GM10266 (cell line): Measurements from ENCODE around the gene LRRC4.

Experiments used
- DNase-seq: peaks from one replicate; pipeline ENCODE4 v3.0.0; 2012; ENCODE audit errors: extremely low spot score
- TF ChIP-seq, protein P1 (sequence below): IDR thresholded peaks from 2 replicates; pipeline ENCODE4 v1.5.1; 2012; ENCODE audit warnings: mild to moderate bottlenecking, low read depth; ENCODE audit not compliant: control insufficient read depth, insufficient read depth; ENCODE audit errors: missing control alignments

The LRRC4 gene

DNA sequence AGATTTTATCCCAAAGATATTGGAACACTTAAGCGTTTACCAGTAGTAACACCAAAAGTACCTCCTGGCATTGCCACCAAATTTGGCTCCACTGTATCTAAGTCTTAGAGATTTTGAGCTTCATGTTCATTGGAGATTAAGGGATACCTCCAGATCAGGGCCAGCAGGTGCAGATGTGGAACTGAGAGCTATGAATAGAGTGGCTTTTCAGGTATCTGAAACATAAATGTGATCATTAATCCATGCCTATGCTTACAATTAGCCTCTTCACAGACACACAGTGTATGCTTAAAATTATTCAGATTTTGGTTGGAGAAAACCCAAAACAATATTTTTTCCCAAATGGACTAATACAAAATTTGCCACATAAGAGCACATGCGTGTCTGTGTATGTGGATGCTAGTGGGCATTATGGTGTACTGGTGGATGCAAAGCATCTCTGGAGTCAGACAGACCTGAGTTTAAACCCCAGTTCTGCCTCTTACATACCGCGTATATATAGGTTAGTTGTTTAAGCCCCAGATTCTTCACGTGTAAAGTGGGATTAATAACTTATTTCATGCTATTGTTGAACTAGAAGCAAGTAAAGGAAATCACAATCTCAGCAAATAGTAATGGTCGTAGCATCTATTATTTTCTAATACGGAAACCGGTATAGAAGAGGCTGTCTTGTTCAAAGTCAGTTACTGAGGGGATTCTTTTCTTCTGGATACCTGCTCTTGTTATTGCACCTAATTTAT is 6.8 kb upstream of the LRRC4 start:
- TF ChIP-seq, protein P1, sequence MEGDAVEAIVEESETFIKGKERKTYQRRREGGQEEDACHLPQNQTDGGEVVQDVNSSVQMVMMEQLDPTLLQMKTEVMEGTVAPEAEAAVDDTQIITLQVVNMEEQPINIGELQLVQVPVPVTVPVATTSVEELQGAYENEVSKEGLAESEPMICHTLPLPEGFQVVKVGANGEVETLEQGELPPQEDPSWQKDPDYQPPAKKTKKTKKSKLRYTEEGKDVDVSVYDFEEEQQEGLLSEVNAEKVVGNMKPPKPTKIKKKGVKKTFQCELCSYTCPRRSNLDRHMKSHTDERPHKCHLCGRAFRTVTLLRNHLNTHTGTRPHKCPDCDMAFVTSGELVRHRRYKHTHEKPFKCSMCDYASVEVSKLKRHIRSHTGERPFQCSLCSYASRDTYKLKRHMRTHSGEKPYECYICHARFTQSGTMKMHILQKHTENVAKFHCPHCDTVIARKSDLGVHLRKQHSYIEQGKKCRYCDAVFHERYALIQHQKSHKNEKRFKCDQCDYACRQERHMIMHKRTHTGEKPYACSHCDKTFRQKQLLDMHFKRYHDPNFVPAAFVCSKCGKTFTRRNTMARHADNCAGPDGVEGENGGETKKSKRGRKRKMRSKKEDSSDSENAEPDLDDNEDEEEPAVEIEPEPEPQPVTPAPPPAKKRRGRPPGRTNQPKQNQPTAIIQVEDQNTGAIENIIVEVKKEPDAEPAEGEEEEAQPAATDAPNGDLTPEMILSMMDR = no peak
- no peak for DNase-seq

DNA sequence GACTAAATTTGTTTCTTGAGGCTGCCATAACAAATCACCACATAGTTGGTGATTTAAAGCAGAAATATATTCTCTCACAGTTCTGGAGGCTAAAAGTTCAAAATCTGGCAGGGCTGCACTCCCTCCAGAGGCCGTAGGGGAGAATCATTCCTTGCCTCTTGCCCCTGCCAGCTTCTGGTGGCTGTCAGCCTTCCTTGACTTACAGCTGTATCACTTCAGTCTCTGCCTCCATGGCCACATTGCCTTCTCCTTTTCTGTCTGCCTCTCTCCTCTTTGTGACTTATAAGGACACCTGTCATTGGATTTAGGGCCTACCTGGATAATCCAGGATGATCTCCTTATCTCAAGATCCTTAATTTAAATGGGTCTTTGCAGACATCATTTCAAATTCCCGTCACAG is 5.8 kb upstream of the LRRC4 start:
- TF ChIP-seq, protein P1 = no peak
- DNase-seq = no peak

DNA sequence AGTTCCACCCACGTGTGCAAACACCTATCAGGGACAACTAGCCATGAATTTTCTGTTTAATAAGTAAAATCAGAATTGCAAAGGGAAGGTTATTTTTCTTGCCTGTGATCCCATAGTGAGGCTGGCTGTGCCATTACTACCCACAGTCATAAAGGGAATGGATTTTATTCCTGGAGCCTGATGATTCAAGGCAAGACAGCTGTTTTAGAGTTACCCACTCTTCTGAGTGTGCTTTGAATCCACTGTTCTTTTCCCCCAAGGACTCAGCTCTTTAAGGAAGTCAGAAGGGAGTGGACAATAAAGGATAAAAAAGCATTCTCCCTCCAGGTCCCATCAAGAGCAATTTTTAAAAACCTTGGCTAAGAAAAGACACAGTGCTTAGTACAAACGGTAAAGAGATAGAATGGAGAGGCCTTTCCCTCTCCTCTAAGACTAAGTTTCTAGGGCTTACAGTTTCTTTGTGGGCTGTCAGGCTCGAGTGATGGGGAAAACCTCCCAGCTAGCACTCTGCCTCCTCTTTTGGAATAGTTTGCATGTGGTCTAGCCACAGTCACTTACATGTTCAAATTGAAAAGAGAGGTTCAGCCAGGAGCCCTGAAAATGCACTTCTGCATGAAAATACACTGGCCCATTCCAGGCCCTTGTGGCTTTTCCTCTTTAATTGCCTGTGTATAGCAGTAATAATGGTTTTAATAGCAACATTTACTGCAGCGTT is 5.1 kb upstream of the LRRC4 start:
- DNase-seq = peak; percentile 60
- TF ChIP-seq, protein P1 = no peak

DNA sequence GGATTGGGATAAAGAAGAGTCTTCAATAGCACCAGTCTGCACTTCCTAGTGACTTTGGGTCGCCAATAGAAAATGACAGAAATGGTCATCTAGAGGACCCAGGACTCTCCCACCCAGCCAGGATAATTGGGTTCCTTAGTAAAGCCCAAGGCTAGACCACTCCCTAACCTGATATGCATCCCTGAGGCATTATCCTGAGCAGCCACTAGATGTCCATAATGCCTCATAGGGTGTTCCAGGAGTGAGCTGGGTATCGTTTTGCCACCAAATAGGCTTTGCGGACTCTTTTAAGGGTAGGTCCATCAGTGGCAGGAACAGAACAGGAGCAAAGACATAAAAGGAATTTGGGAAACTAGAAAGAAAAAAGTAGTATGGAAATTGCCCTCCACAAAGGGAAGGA is 4.5 kb upstream of the LRRC4 start:
- DNase-seq = peak; percentile 26

DNA sequence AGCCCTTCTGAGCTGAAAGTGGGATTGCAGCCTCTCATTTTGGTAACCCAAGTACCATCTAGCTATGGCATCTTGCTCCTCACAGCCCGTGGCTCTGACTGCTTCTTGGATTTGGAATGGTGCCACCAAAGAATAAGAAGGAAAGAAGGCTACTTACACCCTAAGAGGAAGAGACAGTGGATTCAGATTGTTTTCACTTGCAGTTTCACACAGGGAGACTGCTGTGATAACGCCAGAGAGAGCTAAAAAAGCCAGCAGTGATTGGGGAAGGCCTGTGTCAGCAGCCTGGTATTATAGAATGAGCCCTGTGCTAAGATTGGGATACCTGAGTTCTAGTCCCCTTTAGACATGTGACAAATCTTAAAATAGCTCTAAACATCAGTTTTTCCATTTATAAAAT is 3.6 kb upstream of the LRRC4 start:
- no peak for DNase-seq
- TF ChIP-seq, protein P1 = no peak

More for the DNA sequence above, 4.5 kb upstream of the LRRC4 start:
- TF ChIP-seq, protein P1 = peak; percentile 30

GRCh38 chr7:128033246-128033645 is 2.0 kb upstream of the LRRC4 start:
- TF ChIP-seq, protein P1 = no peak
- DNase-seq = no peak

DNA sequence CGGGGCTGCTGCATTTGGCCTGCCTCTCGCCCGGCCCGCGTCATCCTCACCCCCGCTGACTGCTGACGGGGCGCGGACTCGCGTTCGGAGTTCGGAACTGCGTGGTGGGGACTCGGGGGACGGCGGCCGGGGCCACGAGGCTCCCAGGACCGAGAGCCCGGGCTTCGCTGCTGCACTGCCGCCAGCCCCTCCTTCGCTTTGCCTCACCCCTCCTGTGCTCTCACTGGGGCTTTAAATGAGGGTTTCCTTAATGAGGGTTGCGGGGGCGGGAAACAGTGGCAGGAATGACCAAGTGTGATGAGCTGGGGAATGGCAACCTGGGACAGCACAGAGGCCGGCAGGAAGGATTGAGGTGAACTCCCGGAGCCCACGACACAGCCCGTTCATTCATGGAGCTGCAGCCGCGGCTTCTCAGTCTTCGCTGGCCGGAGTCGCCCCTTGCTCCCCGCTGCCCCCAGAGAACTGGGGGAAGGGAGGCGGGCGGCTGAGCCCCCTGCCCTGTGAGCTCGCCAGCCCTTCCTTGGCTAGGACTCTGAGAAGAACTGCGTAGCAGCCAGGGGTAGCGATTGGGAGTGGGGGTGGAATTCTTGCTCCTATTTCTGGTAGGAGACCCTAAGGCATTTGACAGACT is 1.5 kb upstream of the LRRC4 start:
- TF ChIP-seq, protein P1 = no peak
- peak; percentile 51 for DNase-seq
